SHP77 treated with DMSO at 0.1 percent for 48 hours (cell line): ENCODE data around the gene HELZ.
"Not testable (repeated sequence)": the region's sequence is repeated elsewhere in the genome, so short reads cannot be mapped to it uniquely, and the experiment has no call there.

ENCODE experiments used
- DNase-seq: peaks from one replicate; lab custom pipeline; 2025; lab: John Stamatoyannopoulos, UW

The HELZ gene

GRCh38 chr17:67139784-67140665 lies 105.0 kb downstream of the HELZ start:
- DNase-seq: no peak

- no peak for DNase-seq
Measured at GRCh38 chr17:67139289-67139688, 105.7 kb downstream of the HELZ start.

- no peak for DNase-seq
Measured at GRCh38 chr17:67138392-67138791, 106.6 kb downstream of the HELZ start.

GRCh38 chr17:67137860-67138259 lies 107.1 kb downstream of the HELZ start:
- no peak for DNase-seq

- DNase-seq: no peak
Measured at GRCh38 chr17:67137026-67137370, 108.0 kb downstream of the HELZ start.

- no peak for DNase-seq
Measured at GRCh38 chr17:67136191-67137025, 108.6 kb downstream of the HELZ start.

GRCh38 chr17:67133161-67133560 lies 111.8 kb downstream of the HELZ start:
- DNase-seq: no peak

- peak; percentile 10 for DNase-seq
Measured at GRCh38 chr17:67132366-67132765, 112.6 kb downstream of the HELZ start.

- DNase-seq: no peak
Measured at GRCh38 chr17:67130768-67131167, 114.2 kb downstream of the HELZ start.

- no peak for DNase-seq
Measured at GRCh38 chr17:67129283-67129682, 115.7 kb downstream of the HELZ start.

GRCh38 chr17:67128700-67129099 lies 116.3 kb downstream of the HELZ start:
- no peak for DNase-seq

GRCh38 chr17:67127925-67128324 lies 117.1 kb downstream of the HELZ start:
- no peak for DNase-seq

- no peak for DNase-seq
Measured at GRCh38 chr17:67126983-67127382, 118.0 kb downstream of the HELZ start.

- not testable (repeated sequence) for DNase-seq
Measured at GRCh38 chr17:67126543-67126942, 118.5 kb downstream of the HELZ start.

GRCh38 chr17:67125924-67126323 lies 119.1 kb downstream of the HELZ start:
- DNase-seq: no peak

- DNase-seq: no peak
Measured at GRCh38 chr17:67125417-67125816, 119.6 kb downstream of the HELZ start.

- no peak for DNase-seq
Measured at GRCh38 chr17:67124450-67125148, 120.4 kb downstream of the HELZ start.

GRCh38 chr17:67123699-67124098 lies 121.3 kb downstream of the HELZ start:
- DNase-seq: no peak

- no peak for DNase-seq
Measured at GRCh38 chr17:67121316-67121891, 123.6 kb downstream of the HELZ start.

- no peak for DNase-seq
Measured at GRCh38 chr17:67119102-67119501, 125.9 kb downstream of the HELZ start.

GRCh38 chr17:67116045-67116575 lies 128.9 kb downstream of the HELZ start:
- DNase-seq: no peak

- no peak for DNase-seq
Measured at GRCh38 chr17:67115401-67115800, 129.6 kb downstream of the HELZ start.
